Hippocampal formation (tissue), 2 donors: ENCODE data around the gene SNX9.

Source experiments
- DNase-seq, 2 donors: peaks; one replicate each; lab custom pipeline; 2025; lab: John Stamatoyannopoulos, UW

SNX9 gene

DNA sequence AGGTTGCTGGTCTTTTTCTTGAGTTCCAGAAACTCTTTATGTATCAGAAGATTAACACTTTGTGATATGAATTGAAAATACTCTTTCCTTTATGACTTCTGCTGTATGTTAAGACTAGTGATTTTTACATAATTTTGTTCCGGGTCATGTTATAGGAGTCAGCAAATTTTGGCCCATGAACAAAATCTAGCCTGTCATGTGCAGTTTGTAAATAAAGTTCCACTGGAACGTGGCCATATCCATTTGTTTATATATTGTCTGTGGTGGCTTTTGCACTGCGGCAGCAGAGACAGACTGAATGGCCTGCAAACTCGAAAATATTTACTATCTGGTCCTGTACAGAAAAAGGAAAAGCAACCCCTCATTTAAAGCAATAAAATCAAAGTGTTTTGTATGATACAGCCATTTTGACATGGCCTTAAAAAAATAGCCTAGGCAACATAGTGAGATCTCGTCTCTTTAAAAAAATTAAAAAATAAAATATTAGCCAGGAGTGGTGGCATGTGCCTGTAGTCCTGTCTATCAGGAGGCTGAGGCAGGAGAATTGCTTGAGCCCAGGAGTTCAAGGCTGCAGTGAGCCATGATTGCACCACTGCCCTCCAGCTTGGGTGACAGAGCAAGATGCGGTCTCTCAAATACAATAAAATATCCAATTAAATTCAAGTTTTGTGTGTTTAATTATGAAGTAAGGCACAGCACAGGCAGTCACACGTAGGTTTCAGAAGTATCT is 36.9 kb downstream of the SNX9 start:
- DNase-seq, result no peak

DNA sequence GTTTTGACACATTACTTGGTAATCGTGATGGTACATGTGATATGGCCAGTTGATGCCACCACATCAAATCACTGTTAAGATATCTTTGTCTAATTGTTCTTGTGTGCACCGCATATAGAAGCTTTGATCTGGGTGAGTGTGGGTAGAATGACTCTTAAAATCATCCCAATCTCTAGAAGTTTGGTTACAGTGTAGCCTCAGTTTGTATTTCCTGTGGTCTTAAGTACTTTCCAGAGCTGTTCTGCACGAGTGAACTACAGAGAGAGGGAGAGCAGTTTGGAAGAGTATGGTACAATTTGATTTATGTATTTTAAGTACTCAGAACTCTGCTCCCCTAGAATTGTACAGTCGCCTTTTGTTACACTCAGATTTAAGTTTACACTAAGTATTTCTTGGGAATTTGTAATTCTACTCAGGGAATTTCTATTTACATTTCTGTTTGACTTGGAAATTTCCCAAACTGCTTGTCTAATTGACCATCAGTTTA is 37.5 kb downstream of the SNX9 start:
- DNase-seq, result no peak

DNA sequence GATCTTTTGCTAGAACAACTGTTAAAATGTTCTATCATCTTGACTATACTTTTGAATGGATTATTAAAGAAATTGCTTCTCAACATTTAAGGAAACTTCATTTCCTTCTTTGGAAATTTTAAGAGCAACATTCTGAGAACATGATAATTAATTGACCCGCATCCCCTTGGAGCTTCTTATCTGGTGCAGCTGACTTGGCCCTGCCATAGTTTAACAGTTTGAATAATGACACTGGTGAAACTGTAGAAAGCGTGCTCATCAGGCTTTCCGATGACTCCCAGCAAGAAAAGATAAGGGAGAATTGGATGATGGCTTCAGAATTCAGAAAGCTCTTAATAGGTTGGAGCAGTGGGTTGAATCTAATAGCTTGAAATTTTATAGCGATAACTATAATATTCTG is 38.1 kb downstream of the SNX9 start:
- no peak for DNase-seq

DNA sequence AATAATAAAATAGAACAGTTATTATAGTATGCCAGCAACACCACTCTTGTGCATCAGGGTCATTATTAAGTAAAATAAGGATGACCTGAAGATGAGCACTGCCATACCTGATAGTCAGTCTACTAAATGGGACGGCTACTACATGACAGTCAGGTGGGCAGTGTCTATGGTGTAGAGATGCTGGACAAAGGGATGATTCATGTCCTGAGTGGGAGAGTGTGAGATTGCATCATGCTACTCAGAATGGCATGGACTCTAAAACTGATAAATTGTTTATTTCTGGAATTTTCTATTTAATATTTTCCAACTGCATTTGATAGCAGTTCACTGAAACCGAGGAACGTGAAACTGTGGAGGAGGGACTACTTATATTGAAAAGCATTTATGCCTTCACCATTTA is 38.8 kb downstream of the SNX9 start:
- no peak for DNase-seq

DNA sequence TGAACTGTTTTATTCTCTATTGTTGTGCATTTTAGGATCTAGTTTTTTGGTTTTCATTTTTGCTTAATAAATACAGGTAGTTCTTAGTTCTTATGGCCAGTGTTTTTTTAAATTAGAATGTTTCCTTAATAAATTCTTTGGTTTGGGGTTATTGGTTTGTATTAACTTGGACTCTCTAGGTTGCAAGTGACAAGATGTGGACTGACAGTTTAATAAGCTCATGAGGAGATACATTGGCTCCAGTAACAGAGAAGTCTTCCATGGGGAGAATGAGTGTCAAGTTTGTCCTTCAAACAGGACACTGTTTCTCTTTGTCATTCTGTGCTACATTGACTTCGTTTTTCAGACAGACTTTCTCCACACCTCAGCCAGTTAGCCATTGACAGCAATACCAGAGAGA is 39.7 kb downstream of the SNX9 start:
- DNase-seq, result no peak

DNA sequence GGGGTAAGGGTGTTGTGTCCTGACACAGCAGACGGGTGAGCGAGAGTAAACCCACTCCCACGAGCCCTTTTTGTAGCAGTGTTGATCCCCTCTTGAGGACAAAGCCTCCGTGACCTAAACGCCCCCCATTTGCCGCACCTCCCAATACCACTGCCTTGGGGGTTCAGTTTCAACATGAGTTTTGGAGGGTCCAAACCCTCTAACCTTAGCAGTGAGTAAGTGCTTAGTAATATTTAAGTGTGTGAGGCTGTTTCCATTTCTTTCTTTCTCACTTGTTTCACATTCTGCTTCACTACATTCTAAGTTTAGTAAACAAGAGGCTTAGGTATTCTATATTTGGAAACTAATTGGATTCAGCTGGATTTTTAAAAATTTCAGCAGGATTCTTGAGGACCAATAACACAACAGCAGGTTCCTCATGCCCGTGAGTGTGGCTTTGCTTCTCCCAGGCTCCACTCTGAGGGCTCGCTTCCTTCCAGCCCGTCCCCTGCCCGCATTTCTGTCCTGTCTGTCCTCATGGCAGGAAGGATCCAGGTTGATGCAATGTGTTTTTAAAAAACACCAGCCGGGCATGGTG is 41.2 kb downstream of the SNX9 start:
- no peak for DNase-seq

DNA sequence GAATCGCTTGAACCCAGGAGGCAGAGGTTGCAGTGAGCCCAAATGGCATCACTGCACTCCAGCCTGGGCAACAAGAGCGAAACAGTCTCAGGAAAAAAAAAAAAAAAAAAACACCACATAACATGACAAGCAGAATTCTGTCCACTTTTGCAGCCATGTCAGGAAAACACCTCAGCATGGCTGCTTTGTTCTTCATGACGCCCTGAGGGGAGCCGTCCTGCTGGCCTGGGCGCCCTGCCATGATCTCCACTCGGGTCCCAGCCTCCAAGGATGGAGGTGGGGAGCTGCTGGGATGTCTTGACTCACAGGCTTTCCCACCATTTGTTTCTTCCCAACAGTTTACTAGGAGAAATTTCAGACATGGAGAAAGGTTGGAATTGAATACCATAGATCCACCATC is 42.2 kb downstream of the SNX9 start:
- DNase-seq, result no peak

DNA sequence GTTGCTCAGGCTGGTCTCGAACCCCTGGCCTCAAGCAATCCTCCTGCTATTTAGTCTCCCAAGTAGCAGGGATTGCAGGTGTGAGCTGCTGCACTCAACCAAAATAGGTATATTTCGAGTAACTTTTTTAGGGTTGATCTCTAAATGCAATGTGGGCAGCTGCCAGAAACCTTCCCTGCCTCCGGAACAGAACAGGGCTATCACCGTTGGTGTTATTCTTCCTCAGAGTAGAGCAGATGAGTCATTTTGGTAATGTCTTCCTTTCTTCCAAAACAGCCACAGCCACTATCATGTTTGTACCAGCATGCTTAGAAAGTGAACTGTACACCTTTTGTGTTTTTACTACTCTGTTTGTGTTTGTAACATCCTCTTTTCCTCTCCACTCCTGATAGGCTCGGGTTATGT is 44.1 kb downstream of the SNX9 start:
- no peak for DNase-seq

DNA sequence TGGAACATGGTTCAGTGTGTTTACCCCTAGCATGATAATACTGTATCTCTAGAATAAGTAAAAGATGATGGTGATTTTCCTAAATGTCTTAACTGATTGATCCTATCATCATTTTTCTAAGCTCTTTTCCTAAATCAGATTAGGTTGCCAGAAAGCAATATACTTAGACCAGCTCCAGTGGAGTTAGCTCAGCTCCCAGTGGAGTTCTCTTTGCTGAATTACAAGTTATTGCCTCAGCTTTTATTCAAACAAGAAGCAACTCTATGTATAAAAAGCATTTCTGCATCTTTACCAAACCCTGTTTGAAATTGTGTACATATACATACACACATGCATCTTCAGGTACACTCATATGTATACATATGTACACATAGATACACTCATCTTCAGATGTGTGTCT is 44.9 kb downstream of the SNX9 start:
- DNase-seq, result no peak

DNA sequence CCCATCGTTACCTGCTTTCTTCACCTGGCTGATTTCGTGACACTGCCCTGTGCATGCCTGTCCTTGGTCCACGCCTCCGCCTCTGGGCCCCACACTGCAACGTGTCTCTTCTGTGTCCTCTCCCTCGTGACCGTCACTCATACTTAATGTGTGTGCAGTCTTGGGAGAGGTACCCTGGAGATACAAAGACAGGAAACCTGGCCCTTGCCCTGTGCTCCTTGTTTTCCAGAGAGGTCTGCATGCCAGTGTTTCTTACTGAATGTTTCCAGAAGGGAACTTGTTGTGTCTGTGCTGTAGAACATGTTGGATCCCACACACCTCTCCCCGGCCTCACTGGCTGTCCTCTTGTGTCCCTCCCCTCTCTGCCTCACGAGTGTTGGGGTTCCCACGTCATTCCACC is 45.8 kb downstream of the SNX9 start:
- no peak for DNase-seq

DNA sequence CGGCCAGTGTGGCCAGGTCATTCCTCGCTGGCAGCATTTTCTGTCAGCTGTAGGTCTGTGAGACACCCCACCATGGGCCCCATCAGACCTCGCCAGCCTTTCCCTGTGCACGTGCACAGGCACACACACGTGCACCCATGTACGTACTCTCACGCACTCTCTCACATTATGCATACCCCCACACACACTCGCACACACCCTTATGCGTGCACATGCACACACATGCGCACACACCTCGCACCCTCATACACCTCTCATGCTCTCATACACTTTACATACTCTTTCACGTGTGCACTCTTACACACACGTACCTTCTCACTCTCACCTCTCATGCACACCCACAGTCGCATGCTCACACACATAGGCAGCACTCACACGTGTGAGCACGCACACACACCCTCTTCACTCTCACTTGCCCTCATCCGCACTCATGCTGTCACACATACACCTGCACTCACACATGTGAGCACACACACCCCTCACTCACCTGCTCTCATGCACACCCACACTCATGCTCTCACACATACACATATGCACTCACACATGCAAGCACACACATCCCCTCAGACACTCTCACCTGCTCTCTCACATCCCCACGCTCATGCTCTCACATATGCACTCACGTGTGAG is 46.7 kb downstream of the SNX9 start:
- DNase-seq, result no peak

DNA sequence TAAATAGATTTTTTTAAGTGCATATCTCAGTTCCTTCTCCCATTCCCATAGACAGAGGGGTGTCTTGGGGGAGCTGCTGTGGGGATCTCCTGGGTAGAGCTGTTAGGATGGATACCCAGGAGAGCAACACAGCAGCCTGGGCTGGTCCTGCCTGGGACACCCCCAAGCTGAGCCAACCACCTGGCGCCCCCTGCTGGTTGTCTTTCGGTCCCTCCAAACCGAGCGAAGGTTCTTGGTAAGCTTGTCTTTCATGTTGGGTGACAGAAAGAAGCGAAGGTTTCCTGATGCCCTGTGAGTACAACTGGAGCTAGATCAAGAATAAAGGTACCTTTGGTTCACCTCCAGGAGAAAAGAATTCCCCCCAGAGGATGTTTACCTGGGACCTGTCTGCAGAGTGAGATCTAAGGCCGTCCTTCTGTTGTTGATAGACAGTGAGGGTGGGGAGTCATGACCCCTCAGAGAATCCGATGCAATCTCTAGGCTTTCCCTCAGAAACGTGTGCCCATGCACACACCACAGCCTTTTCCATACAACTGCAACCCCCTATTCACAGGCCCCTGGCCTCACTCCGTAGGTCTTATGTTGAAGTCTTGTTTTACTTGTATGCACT is 50.8 kb downstream of the SNX9 start:
- DNase-seq, result peak in 1 of 2 donors; percentile 67

DNA sequence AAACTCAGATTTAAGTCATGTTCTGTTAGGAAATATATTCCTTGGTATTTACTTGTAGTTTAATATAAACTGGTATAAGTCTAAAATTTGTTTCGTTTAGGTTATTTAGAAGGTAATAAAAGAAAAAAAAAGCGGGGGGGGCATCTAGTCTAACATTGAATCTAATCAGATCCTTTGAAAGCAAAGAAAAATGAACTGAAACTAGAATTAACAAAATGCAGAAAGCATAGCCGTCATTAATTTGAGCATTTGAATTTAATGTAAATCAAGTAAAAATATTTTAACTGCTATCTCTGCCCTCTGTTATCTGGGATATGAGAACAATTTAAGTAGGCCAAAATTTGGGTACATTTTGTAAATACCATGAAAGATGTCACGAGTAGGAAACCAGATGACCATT is 54.1 kb downstream of the SNX9 start:
- DNase-seq, result no peak

DNA sequence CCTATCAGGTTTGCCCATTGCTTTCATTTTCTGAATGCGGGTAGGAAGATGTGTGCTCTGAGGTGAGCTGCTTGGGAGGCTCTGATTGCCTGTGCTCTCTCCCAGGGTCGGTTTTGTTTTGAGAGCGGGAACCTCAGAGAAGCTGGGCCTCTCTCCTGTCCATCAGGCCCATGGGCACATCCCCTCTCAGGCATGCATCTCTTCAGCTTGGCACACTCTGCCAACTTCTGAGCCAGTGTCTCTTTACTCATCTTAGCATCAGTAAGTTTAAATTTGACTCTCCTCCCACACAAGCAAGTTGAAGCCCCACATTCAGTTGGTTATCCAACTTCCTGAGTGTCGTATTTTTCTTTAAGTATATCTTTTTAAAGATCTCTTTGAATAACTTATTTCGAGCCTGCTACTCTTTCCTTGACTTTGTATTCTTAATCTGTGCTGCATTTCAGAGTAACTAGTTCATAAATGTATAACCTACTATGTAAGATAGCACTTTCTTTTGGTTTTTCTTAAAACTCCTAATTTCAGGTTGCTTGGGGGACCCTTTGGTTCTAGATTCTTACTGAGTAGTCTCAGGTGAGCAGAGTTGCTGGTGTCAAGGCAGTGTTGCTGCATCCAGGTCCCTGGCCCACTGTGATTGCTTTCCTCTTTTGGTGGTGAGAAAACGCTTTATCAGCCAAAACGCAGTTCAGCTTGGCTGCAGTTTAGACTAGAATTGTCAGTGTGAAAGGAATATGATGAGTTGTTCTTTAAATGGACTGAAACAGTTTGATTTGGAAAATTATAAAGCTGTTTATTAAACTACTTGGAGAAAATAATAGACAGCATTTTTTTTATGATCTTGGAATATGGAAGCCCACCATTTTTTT is 54.8 kb downstream of the SNX9 start:
- no peak for DNase-seq

DNA sequence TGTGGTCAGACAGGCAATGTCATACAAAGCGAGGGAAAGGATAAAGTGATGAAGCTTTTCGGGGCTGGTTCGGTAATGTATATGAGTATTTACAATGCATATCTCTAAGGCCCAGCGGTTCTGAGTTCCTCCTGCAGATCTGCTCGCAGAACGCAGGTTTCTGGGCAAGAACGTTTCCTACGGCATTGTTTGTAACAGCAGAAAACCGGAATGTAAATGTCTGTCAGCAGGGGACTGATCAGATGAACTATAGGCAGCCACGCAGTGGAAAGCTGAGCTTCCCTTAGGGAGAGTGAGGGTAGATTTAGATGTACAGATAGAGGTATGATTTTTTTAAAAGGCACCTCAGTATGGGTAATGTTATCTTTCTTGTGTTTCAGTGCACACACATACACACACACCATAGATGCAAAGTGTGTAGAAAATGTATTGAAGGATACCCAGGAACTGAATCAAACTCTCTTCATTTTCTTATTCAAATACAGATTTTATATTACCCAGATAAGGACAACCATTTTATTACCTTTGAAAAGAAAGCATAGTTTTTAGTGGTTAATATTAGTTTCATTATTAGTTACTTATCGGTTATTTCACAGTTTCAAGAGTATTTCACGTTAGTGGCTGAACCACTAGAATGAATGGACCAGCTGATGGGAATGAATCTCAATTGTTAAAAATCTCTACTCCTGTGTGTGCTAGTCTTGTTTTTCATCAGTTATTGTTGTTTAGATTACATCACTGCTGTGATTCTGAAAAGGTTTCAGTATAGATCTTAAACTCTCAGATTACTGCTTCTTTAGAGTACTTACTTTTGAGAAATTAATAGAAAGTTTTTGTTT is 56.2 kb downstream of the SNX9 start:
- no peak for DNase-seq

DNA sequence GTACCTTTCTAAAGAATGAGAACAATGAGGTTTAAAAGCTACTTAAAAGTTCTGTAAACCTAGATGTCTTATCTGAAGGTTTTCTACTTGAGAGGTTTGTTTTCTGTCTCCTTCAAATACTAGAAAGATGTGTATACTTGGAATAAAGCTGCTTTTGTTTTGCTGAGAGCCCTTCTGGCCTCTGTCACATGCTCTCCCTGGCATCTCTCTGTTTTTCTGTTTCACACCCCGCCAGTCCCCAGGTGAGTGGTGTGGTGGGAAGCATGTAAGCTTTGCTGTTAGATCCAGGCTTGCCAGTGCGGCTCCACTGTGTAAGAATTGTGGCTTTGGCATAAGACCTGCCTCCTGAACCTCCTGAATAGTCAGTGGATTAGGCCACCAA is 56.8 kb downstream of the SNX9 start:
- peak; percentile 61 to 69 for DNase-seq

DNA sequence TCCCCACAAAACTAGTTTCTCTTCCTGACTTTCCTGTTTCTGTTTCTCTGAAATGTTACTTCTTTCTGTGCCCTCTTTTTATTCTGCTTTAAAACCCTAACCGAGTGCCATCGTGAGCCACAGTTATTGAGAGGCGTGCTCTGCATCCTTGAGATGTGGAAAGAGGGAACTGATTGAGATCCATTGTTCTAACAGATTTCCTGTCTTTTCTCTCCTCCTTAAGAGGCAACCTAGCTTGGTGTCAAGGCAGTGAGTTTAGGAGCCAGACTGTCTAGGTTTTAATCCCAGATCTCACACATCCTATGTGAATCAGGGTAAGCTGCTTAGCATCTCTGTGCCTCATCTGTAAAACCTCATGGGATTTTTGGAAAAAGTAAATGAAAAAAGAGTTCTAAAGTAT is 57.5 kb downstream of the SNX9 start:
- no peak for DNase-seq

DNA sequence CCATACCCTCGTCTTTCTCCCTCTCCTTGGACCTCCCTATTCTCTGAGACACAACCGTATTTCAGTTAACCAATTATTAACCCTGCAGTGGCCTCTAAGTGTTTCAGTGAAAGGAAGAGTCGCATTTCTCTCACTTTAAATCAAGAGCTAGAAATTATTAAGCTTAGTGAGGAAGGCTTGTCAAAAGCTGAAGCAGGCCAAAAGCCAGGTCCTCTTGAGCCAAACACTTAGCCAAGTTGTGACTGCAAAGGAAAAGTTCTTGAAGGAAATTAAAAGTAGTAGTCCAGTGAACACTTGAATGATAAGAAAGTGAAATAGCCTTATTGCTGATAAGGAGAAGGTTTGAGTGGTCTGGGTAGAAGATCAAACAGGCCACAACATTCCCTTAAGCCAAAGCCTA is 58.3 kb downstream of the SNX9 start:
- no peak for DNase-seq

DNA sequence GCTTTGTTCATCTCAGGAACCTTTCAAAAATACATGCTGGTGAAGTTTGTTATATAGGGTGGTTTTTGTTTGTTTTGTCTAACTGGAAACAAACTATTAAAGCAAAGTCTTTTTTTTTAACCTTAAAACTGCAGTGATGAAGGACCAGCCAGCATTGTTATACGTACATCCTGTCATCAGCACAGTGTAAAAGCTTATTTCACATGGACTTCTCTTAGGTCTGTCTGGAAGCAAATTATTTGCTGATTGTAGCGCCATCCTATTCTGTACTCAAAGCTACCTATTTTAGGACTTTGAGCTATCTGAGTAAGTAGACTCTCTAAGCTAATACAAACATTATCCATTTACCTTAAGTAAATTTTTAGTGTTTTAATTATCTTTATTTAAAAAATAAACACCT is 61.7 kb downstream of the SNX9 start:
- no peak for DNase-seq

DNA sequence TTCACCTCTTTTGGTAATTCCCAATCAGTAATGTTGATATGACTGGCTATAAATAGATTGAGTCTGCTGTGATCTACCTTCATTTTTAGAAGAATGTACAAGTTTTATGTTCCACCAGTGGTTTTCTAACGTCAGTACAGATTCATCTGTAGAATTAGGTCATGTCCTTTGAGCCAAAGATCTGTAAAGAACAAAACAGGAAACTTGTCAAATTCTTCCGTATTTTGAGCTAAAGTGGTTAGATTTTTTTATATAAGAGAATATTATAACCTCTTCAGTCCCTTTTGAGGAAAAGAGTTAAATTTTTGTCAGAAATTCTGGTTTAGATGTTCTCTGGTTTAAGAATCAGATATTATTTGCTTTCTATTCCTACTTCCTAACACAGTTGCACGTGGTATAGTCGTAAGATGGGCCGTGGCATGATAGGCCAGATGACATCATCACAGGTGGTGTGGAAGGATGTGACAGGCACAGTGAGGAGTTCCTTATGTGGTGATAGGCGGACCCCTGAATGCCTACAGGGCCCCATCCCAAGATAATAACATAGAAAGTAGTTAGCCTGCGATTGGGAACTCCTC is 62.3 kb downstream of the SNX9 start:
- no peak for DNase-seq

DNA sequence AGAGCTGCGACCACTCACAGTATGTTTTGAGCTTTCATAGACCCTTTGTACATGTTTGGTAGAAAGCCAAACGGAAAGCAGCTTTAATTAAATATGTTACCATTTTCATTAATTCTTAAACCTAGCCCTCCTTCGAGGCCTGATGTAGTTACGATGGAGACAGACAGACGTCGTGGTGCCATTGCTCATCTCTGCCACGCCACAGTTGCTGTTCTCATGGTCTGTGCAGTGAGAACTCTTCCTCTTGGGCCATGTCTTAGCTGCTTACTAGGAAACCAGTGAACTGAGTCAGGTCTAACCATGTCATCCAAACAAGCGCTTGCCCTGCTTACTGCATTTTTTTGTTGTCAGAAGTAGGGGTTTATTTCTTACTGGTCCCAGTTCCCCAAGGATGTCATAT is 62.8 kb downstream of the SNX9 start:
- no peak for DNase-seq
